Stimulated activated CD4-positive, alpha-beta T cell treated with anti-CD3 and anti-CD28 coated beads, Interleukin-1b, Interleukin-23, amount 100 ng/mL, for 4 hours (primary cell): Measurements from ENCODE around the gene IL16.

Experiments
- DNase-seq, 2 donors: peaks; one replicate each; pipeline ENCODE4 v3.0.0-alpha.2; 2020; ENCODE audit warnings: low read depth in 2 of 2

Gene IL16

DNA sequence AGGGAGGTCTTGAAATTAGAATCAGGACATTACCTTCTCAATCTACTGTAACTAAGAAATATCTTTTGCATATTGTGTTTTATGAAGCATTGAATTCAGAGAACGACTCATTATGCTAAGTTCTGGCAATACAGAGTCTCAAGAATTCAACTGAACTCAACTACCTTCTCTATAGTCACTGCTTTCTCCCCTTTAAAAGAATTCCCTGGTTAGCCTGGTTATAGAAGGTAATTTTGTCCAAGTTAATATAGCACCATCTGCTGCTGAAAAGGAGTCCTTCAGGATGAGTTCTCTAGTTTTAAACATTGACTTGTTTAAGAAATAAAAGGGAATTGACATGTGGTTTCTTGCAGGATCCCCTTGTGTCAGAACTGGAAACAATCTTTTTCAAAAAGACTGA lies 60.2 kb downstream of the IL16 start:
- no peak for DNase-seq

DNA sequence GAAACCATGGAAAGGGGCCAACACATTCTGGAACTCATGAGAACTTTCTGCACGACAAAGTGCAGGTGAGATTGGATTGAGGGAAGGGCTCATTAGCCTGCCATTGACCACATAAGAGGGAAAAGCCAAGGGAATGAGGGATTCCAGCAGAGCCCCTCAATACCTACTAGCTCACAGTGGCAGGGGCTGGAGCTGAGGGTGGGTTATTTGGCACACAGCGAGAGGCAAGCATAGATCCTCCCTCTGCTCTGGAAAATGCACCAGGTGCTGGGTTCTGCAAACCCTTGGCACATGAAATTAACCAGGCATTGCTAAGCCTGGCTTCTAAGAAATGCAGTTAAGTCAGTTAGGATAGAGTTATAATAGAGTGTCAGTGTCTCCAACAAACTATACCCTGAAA lies 60.8 kb downstream of the IL16 start:
- no peak for DNase-seq

DNA sequence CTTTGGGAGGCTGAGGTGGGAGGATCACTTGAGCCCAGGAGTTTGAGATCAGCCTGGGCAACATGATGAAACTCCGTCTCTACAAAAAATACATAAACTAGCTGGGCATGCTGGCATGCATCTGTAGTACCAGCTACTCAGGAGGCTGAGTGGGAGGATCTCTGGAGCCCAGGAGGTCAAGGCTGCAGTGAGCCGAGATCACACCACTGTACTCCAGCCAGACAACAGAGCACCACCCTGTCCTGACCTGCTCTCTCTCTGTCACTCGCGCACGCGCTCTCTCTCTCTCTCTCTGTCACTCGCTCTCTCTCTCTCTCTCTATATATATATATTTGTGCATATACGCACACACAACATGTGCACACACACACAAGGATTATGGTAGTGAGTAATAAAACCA lies 61.8 kb downstream of the IL16 start:
- no peak for DNase-seq

DNA sequence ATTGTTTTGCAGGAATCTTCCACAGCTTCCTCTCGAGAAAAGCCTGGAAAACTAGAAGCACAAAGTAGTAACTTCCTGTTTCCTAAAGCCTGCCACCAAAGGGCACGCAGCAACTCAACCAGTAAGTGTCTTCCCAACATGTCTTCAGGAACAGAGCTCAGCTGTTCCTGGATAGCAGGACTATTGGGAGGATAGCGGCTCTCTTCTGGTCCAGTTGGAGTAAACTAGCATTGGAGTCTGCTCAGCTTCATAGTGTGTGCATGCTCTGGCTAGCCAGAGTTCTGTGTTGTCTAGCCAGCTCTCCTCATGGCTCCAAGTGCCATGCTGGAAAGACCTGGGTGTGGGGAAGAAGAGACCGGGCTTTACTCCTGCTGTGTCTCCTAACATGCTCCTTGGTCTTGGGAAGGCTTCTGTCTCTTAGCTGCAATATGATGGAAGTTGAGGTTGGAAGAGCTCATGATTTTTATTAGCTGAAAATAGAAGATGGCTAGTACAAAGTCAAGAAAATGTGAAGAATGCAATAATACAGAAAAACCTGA lies 63.1 kb downstream of the IL16 start:
- no peak for DNase-seq

DNA sequence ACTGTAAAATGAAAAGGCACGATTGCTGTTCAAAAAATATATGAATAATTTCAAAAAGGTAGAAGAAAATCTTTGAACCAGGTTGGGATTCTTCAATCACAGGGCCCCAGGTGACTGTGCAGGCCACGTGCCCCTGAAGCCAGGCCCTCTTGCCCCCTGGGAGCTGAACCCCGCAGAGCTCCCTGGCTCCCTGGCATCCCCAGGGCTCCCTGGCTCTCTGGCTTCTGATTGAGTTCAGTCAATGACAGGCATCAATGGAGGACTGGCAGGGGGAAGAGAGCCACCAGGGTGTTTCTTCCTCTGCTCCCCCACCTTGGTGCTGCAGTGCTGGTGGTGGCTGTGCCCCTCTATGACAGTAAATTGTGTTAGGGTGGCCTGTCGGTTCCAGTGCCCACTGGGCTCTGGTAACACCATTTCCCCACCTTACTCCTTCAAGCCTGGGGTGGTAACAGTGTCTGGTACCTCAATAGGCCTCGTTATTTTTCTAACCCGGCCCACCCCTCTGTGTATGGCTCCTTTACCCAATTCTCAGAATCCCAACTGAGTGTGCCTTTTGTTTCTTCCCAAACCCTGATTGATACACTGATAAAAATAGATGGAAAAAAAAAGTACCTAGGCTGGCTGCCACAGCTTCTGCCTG lies 64.6 kb downstream of the IL16 start:
- DNase-seq: no peak

DNA sequence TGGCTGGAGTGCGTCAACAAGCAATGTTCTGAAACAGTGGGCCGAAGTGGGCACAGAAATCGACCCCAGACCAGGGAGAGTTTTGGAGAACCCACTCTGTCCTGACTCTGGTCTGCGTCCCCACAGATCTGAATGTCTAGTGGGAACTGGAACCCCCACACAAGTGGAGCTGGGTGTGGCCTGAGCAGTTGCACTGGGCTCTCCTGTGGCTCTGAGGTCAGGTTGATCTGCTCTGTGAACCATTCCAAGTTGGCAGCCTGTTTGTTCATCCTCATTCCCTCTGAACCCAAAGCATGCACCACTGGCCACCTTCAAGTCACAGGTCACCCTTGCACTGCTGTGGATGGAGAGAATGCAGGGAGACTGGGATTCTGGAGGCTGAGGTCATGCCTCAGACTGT lies 66.8 kb downstream of the IL16 start:
- DNase-seq: no peak

DNA sequence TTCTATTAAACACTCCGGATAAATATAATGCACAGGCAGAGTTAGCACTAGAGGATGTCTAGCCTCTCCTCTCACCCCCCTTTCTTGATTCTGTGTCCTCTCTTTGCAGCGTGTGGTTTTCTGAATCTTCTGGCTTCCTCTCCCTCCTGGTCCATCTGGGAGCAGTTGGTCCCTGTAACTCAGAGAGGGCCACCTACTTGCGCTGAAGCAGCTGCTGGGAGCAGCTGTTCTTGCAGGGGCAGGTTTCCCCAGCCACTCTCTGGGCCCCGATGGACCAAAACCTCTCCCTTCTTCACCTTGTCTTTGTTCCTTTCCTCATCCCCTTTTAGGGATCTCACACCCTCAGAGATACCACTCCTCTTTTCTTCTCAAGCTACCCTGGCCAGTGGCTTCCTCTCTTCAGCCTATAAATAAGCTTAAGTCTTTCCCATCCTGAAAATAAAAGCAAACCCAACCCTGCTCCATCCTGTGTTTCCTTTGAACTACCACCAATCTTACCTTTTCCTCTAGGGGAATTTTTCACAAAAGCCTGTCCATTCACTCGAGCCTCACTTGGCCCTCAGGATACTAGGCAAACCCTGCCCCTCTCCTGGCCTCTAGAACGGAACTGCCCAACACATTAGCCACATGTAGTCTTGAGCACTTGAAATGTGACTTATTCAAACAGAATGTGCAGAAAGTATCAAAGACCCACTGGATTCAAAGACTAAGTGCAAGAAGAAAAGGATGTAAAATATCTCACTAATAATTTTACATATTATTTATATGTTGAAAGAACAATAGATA lies 67.6 kb downstream of the IL16 start:
- no peak for DNase-seq

DNA sequence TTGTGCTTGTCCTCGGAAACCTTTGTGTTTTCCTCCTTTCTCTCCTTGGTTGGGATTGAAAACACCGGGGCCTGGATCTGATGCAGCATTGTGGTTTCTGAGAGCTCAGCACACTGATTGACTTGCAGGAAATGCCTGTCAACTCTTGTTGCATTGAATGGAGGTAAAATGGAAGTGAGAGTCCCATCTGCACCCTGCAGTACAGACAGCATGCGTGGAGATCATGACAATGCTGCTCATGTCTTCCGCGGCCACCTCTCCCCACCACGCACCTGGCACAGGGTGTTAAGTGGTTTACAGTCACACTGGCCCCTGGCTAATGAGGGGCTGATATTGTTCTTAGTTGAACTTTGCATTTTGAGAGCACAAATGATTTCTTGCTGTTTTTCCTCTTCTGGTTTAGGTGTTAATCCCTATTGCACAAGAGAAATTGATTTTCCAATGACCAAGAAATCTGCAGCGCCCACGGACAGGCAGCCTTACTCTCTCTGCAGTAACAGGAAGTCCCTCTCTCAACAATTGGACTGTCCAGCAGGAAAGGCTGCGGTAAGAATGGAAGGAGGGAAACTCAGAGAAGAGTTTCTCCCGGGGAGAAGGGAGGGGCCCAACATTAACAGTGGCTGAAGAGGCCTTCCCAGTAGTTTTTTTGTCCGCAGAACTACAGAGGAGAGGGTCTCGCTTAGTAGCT lies 68.7 kb downstream of the IL16 start:
- DNase-seq: no peak

DNA sequence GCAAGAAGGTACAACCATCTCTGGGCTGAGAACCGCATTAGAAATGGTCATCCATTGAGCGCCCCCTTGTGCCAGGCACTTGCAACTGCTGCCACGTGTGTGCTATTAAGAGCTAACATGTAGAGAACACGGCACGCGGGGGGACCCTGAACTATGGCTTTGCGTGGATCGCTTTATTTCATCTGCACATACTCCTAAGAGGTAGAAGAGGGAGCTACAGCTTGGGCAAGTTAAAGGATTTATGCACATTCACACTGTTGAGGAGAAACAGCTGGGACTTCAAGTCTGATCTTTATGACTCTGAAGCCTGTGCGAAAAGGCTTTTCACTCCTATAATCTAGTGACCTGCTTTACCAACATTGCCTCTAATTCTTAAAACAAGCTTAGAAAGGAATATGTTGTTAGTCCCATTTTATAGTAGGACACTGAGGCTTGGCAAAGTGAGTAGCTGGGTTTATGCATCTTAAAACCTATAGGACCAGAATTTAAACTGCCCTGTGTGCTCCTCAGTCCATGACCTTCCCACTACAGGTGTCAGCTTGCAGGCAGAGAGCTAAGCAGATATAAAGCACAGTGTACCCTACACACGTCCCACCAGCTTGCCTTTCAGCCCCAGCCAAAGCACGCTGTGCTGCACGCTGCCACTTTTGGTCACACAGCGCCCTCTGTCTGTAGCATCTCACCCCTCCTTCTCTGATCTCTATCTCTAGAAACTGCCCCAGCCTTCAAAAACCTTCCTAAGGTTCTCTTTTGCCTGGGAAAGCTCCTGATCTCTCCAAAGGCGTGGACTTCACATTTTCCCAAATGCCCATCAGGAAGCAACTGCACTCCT lies 69.5 kb downstream of the IL16 start:
- peak; percentile 83 to 85 for DNase-seq

DNA sequence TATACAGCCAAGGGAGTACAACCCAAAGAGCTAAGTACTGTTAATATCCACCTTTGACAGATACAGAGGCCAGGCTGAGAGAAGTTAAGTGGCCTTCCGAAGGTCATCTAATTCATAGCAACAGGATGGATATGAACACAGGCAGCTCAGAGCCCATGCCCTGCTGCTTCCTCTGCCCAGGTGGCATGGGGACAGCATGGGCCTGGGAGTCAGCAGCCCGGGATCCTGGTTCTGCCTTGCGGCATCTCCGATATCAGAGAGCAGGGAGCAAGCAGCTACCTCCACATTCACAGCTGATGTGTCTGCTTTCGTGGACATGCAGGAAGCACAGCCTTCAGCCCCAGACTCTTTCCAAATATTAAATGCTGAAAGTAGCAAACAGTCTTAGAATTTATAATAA lies 71.7 kb downstream of the IL16 start:
- DNase-seq: no peak

DNA sequence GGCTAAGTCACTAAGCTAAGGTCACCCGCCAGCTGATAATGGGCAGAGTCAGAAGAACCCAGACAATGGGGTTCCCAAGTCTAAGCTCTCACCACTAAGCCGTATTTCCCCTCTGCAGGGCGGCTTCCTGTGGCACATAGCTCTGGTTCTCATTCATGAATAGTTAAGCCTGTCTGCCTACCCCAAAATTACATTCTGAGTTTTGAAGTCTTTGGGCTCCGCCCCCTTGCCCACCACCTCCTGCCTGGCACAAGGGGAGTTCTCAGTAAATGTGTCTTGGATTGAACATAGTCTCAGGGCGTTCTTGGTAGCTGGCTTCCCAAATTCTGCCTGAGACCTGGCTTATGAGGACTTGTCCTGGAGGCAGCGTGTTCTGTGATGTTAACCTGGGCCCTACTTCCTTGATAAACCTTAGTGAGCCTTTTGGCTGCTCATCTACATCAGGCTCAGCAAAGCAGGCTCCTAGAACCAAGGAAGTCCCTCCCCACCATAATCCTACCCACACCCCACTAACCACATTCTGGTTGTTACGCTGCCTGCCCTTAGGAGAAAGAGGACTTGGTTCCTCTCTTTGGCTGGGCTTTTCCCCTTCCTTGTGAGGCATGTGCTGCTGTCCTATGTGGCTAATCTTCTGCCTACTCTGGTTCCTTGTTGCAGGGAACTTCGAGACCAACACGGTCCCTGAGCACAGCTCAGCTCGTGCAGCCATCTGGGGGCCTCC lies 72.4 kb downstream of the IL16 start:
- no peak for DNase-seq

DNA sequence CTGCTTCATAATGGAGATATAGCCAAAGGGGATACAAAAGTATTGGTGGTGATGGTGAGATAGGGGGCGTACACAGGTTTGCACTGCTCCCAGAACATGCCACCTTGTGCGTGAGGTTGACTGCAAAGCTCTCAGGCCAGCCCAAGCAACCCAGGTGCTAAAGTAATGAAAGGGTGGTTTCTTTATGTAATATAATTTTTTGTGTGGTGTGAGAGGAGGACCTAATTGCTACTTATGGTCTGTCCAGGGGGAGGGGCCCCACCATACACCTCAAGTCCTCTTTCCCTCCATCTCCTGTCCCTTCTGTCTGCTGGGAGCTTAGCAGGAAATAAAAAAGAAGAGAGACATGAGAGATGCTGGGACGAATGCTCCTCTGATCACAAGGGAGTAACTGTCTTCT lies 73.5 kb downstream of the IL16 start:
- DNase-seq: no peak

DNA sequence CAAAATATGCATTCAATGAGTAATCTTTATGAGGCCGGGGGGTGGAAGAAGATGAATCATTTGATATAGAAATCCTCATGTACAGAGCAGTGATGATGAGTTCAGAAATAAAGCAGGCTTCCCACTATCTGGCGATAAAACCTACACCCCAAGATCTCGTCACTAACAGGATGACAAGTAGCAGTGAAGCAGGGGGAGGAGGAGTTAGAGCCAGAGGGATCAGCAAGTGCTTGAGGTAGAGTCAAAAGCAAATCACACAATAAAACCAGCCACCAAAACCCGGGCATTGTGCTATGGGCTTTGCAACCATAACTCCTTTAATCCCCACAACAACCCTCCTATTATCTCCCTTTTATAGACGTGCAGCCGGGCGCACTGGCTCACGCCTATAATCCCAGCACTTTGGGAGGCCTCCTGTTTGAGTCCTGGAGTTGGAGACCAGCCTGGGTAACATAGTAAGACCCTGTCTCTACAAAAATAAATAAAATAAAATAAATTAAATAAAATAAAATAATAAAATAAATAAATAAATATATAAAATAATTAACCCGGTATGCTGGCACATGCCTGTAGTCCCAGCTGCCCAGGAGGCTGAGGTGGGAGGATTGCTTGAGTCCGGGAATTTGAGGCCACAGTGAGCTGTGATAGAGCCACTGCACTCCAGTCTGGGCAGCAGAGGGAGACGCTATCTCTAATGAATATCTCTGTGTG lies 74.3 kb downstream of the IL16 start:
- no peak for DNase-seq

DNA sequence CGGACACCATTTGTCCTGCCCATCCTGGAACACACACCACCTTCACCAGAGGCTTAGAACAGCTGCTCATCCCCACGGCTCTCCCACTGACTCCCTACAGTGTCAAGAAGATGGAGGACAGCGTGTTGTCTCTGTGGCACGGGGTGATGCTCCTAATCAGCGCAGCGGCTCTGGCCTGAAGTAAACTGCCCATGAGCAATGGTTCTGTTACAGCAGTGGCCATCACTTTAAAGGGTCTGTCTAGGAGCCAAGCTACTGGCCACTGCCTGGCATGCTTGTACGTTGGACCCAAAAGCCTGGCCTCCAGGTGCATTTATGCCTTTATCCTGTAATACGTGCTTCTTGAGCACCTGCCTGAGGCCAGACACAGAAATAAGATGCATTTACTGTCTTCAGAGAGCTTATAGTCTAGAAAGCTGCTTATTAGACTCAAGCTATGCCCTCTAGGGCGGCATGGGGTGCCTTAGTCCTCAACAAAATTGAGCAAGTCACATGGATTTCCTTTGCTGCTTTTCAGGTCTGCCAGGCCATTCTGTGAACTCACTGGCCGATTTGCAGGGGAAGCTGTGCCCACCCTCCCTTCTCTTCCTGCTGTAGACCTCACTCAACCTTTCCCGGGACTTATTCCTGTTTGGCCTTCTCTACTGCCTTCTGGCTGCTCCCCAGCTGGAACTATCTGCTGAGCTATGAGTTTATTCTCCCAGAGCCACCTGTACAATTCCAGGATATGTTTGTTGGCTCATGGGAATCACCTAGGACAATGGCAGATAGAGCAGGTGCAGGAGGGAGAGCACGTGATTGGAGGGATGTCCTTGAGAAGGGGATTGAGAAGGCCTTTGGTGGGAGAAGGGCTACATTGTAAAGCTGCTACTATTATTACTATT lies 75.3 kb downstream of the IL16 start:
- no peak for DNase-seq

DNA sequence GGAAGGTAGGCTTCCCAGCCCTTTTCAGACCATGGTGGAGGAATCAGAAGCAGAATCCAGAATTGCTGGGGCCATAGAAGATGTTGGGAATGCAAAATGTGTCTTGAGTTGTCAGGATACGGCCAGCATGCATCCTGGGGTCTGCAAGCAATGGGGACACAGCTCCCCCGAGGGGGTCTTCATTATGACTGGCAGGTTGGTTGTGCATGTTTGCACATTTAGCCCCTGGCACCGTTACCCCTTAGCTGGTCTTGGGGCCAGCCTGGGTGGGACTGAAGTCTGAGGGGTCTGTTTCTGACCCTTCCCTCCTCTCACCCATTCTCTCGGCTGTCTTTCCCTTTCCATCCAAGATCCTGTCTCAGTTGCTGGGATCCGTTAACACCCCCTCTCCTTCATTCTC lies 76.5 kb downstream of the IL16 start:
- DNase-seq: no peak

DNA sequence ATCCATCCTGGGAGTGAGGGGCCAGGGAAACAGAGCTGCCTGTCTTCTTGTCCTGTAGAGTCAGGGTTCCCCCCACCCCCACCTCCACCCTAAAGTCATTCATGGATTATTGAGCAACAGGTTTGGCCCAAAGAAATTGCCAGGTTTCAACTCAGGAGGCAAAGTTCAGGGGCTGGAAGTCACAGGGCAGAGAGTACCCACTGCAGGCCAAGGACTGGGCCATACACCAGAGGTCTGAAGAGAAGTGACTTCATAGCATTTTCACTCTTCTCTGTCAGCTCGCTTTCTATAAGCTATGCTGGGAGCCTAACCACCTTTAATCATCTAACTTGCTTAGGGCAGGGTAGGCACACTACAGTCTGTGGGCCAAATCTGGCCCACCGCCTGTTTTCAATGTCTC lies 77.2 kb downstream of the IL16 start:
- no peak for DNase-seq

DNA sequence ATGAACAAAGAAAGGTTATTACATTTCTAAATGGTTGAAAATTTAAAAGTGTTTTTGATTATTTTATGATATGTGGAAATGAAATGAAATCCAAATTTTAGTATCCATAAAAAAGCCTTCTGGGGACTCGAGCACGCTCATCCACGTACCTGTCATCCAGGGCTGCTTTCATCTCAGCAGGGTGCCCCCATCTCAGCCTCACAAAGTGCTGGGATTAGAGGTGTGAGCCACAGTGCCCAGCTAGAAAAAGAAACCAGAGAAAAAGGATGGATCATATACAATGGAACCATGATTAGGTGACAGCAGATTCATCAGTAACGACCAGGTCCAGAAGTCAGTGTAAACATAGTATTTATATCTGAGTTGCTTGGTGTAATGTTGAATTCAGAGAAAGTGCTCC lies 77.6 kb downstream of the IL16 start:
- DNase-seq: no peak

DNA sequence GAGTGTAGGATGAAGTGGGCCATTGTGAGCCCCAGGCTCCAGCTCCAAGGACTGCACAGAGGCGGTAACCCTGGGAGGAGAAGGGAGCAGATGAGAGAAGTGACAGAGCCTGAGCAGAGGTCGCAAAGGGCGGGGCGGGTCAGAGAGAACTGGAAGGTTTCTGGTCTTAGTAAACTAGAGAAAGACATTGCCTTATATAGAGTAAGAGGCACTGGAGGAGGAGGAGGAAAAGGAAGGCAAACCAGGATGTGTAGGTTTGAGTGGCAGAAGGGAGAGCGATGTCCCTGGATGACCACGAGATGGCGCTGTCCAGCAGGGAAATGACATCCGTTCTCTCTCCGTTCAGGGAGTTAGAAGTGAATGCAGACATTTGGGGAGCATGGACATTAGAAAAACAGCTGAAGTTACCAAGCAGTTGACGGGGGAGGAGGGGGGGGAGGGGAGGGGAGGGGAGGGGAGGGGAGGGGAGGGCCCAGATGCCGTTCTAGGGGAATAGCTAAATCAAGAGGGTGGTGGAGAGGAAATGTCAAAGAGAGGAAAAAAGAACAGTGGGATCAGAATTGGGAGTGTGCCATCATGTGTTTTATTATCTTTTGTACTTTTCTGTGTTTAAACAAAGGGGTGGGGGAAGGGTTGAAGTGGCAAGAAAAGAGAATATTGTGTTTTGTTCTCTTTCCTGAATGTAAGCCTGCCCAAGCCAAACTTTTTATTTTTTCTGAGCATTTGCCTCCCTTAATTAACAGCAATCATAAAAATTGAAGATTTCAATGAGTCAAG lies 78.4 kb downstream of the IL16 start:
- DNase-seq: peak; percentile 77 to 88
